Measurements from ENCODE around the gene ZBTB40. TPM values are rescaled to one million over a fixed set of nuclear protein-coding genes. Genes with fewer than 3 reads are reported as not detected.

The ZBTB40 gene
- total and polyA plus RNA-seq, 9 of the 15 experiments (the other 6 are each of a cell fraction or from before 2014, with no cell fraction given): 2.6 to 26.0 (median 18.8) TPM

DNA sequence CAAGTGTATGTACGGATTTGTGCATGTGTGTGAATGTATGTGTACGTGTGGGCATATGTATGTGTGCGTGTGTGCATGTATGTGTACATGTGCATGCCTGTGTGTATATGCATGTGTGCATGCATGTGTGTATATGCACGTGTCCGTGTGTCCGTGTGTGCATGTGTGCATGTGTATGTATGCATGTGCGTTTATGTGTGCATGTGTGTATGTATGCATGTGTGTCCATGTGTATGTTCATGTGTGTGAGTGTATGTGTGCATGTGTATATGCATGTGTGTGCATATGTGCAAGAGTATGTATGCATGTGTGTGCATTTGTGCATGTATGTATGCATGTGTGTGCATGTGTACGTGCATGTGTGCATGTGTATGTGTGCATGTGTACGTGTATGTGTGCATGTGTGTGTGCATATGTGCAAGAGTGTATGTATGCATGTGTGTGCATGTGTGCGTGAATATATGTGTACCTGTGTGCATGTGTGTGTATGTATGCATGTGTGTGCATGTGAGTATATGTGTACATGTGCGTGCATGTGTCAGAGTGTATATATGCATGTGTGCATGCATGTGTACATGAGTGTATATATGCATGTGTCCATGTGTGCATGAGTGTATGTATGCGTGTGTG, 127.2 kb downstream of the ZBTB40 start:
- 10% methylated on average over 12 of the region's 12 CpGs for WGBS (ENCODE audit: insufficient coverage, low coverage, missing lambda C conversion rate)
- CTCF ChIA-PET (ENCODE audit: low intra/inter-chr PET ratio): no interaction called here
- Histone ChIP-seq H2AFZ (ENCODE audit: low read depth, low read length) (no peak overlapping the region), H3K27me3 (ENCODE audit: control insufficient read depth in 2 of 2, insufficient read depth in 2 of 2, low read length in 2 of 2) (peaks cover 14 to 61% of the 10 kb centered on the region in 2 experiments; a peak in 4 of 5 replicates), H3K9me1 (ENCODE audit: control insufficient read depth, insufficient read depth, low read length) (no peaks in the 10 kb centered on the region), H3K9ac (ENCODE audit: insufficient read depth in 1 of 2, low read depth in 2 of 2, low read length in 2 of 2) (no peak overlapping the region), H3K4me2 (ENCODE audit: insufficient read depth, low read length) (no peak overlapping the region), H3K9me3 (replicated peaks; ENCODE audit: control insufficient read depth, insufficient read depth, low read depth, low read length) (peaks cover 18% of the 10 kb centered on the region), H4K20me1 (replicated peaks; ENCODE audit: control insufficient read depth, insufficient read depth, low read length) (peaks cover 4% of the 10 kb centered on the region; the same call in 1 of the 2 replicates), H3K4me1 (replicated peaks in 1 of 2; ENCODE audit: control insufficient read depth in 2 of 2, insufficient read depth in 2 of 2, low read length in 2 of 2) (peaks cover 0 to 3% of the 10 kb centered on the region in 2 experiments; a peak in 1 of 5 replicates), H3K36me3 (ENCODE audit: control insufficient read depth, insufficient read depth, low read length) (no peaks in the 10 kb centered on the region), H3K4me3 (no peak overlapping the region), H3K79me2 (ENCODE audit: control insufficient read depth, insufficient read depth, low read length) (no peaks in the 10 kb centered on the region), H3K27ac (ENCODE audit: extremely low read depth, low read depth, low read length) (no peak overlapping the region)
- ATAC-seq: no peak
- POLR2A ChIA-PET: no interaction called here
- DNase-seq (ENCODE audit: extremely low read depth in 1 of 4, low spot score in 3 of 4): no peak
- in situ Hi-C loops (cut with MboI): no loop called here
- FAIRE-seq: peak; percentile 35
- no TSS peak for BruUV-seq (replicated peaks)
- intact Hi-C loops (cut with micrococcal nuclease): no loop called here
- no peak for TF ChIP-seq SMARCE1 (IDR thresholded peaks at IDR 0.05)
- TF ChIP-seq WHSC1 (IDR thresholded peaks at IDR 0.05; ENCODE audit: low read length): no peak
- TF ChIP-seq KDM1A (IDR thresholded peaks at IDR 0.05): peak in 1 of 2 experiments; percentile 44; a peak in 1 of 4 replicates
- no peak for TF ChIP-seq EP400 (IDR thresholded peaks at IDR 0.05)
- TF ChIP-seq CEBPG (CRISPR knock-in tag; IDR thresholded peaks at IDR 0.05): no peak
- TF ChIP-seq CEBPG (tag; conservative IDR thresholded peaks at IDR 0.05 in 1 of 2, IDR thresholded peaks at IDR 0.05 in 1 of 2): no peak
- TF ChIP-seq MTA2 (IDR thresholded peaks at IDR 0.05; ENCODE audit: low read depth): no peak
- TF ChIP-seq, protein P1, sequence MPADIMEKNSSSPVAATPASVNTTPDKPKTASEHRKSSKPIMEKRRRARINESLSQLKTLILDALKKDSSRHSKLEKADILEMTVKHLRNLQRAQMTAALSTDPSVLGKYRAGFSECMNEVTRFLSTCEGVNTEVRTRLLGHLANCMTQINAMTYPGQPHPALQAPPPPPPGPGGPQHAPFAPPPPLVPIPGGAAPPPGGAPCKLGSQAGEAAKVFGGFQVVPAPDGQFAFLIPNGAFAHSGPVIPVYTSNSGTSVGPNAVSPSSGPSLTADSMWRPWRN (IDR thresholded peaks at IDR 0.05; ENCODE audit: low read depth): no peak
- TF ChIP-seq, protein P2, sequence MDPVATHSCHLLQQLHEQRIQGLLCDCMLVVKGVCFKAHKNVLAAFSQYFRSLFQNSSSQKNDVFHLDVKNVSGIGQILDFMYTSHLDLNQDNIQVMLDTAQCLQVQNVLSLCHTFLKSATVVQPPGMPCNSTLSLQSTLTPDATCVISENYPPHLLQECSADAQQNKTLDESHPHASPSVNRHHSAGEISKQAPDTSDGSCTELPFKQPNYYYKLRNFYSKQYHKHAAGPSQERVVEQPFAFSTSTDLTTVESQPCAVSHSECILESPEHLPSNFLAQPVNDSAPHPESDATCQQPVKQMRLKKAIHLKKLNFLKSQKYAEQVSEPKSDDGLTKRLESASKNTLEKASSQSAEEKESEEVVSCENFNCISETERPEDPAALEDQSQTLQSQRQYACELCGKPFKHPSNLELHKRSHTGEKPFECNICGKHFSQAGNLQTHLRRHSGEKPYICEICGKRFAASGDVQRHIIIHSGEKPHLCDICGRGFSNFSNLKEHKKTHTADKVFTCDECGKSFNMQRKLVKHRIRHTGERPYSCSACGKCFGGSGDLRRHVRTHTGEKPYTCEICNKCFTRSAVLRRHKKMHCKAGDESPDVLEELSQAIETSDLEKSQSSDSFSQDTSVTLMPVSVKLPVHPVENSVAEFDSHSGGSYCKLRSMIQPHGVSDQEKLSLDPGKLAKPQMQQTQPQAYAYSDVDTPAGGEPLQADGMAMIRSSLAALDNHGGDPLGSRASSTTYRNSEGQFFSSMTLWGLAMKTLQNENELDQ (CRISPR knock-in tag; IDR thresholded peaks at IDR 0.05; ENCODE audit: borderline replicate concordance): no peak
- peak; percentile 56; the same call in 1 of the 2 replicates for TF ChIP-seq ZC3H4 (CRISPR knock-in tag; IDR thresholded peaks at IDR 0.05; ENCODE audit: borderline replicate concordance)
- TF ChIP-seq, protein P3, sequence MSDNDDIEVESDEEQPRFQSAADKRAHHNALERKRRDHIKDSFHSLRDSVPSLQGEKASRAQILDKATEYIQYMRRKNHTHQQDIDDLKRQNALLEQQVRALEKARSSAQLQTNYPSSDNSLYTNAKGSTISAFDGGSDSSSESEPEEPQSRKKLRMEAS (CRISPR knock-in tag; IDR thresholded peaks at IDR 0.05): peak; percentile 35
- no peak for TF ChIP-seq RB1 (IDR thresholded peaks at IDR 0.05; ENCODE audit: low read depth)
- TF ChIP-seq PTBP1 (IDR thresholded peaks at IDR 0.05; ENCODE audit: low read depth, low read length): no peak
- TF ChIP-seq, protein P4, sequence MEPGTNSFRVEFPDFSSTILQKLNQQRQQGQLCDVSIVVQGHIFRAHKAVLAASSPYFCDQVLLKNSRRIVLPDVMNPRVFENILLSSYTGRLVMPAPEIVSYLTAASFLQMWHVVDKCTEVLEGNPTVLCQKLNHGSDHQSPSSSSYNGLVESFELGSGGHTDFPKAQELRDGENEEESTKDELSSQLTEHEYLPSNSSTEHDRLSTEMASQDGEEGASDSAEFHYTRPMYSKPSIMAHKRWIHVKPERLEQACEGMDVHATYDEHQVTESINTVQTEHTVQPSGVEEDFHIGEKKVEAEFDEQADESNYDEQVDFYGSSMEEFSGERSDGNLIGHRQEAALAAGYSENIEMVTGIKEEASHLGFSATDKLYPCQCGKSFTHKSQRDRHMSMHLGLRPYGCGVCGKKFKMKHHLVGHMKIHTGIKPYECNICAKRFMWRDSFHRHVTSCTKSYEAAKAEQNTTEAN (CRISPR knock-in tag; IDR thresholded peaks at IDR 0.05): no peak
- no peak for TF ChIP-seq SP1 (CRISPR knock-in tag; IDR thresholded peaks at IDR 0.05)
- TF ChIP-seq SP2 (IDR thresholded peaks at IDR 0.05; ENCODE audit: extremely low read depth, low read depth, low read length, poor library complexity, severe bottlenecking): no peak
- no peak for TF ChIP-seq DIDO1 (tag; IDR thresholded peaks at IDR 0.05; ENCODE audit: low read depth)
- TF ChIP-seq, protein P5, sequence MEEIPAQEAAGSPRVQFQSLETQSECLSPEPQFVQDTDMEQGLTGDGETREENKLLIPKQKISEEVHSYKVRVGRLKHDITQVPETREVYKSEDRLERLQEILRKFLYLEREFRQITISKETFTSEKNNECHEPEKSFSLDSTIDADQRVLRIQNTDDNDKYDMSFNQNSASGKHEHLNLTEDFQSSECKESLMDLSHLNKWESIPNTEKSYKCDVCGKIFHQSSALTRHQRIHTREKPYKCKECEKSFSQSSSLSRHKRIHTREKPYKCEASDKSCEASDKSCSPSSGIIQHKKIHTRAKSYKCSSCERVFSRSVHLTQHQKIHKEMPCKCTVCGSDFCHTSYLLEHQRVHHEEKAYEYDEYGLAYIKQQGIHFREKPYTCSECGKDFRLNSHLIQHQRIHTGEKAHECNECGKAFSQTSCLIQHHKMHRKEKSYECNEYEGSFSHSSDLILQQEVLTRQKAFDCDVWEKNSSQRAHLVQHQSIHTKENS (CRISPR knock-in tag; IDR thresholded peaks at IDR 0.05): no peak

Measured in K562 (cell line).